HG02623 (cell line): ENCODE results near the gene DIAPH3.

Experiments used
- ATAC-seq: cut with Tn5 transposase; IDR thresholded peaks from one replicate; pipeline ENCODE4 v1.9.1; 2021; ENCODE audit warnings: moderate library complexity; ENCODE audit not compliant: unreplicated experiment

DIAPH3 gene

GRCh38 chr13:60158321-60158801, 5.4 kb downstream of the DIAPH3 start:
- ATAC-seq: no peak

- ATAC-seq: no peak
Observed at GRCh38 chr13:60155978-60156377, 7.8 kb downstream of the DIAPH3 start.

- ATAC-seq: no peak
Observed at GRCh38 chr13:60152904-60153303, 10.8 kb downstream of the DIAPH3 start.

GRCh38 chr13:60152114-60152513, 11.6 kb downstream of the DIAPH3 start:
- no peak for ATAC-seq

GRCh38 chr13:60150538-60150937, 13.2 kb downstream of the DIAPH3 start:
- no peak for ATAC-seq

GRCh38 chr13:60148918-60149317, 14.8 kb downstream of the DIAPH3 start:
- ATAC-seq: peak; percentile 38

GRCh38 chr13:60147361-60147760, 16.4 kb downstream of the DIAPH3 start:
- no peak for ATAC-seq

- ATAC-seq: no peak
Observed at GRCh38 chr13:60146471-60146870, 17.3 kb downstream of the DIAPH3 start.

GRCh38 chr13:60143775-60144174, 20.0 kb downstream of the DIAPH3 start:
- ATAC-seq: no peak

- ATAC-seq: no peak
Observed at GRCh38 chr13:60139272-60139671, 24.5 kb downstream of the DIAPH3 start.

GRCh38 chr13:60138674-60139073, 25.1 kb downstream of the DIAPH3 start:
- ATAC-seq: no peak

GRCh38 chr13:60137911-60138560, 25.7 kb downstream of the DIAPH3 start:
- ATAC-seq: no peak

- no peak for ATAC-seq
Observed at GRCh38 chr13:60135344-60135743, 28.4 kb downstream of the DIAPH3 start.

- ATAC-seq: peak; percentile 46
Observed at GRCh38 chr13:60134376-60134775, 29.4 kb downstream of the DIAPH3 start.

GRCh38 chr13:60121337-60121687, 42.4 kb downstream of the DIAPH3 start:
- ATAC-seq: no peak

- no peak for ATAC-seq
Observed at GRCh38 chr13:60120617-60121336, 43.0 kb downstream of the DIAPH3 start.

- ATAC-seq: no peak
Observed at GRCh38 chr13:60118696-60119400, 44.9 kb downstream of the DIAPH3 start.

- ATAC-seq: no peak
Observed at GRCh38 chr13:60114499-60115028, 49.2 kb downstream of the DIAPH3 start.

GRCh38 chr13:60112771-60113170, 51.0 kb downstream of the DIAPH3 start:
- ATAC-seq: no peak

- ATAC-seq: no peak
Observed at GRCh38 chr13:60111691-60112090, 52.0 kb downstream of the DIAPH3 start.

- ATAC-seq: no peak
Observed at GRCh38 chr13:60109285-60109684, 54.4 kb downstream of the DIAPH3 start.

GRCh38 chr13:60108589-60108988, 55.1 kb downstream of the DIAPH3 start:
- no peak for ATAC-seq
